ENCODE measurements around the gene WDR4. TPM values are rescaled to one million over a fixed set of nuclear protein-coding genes. Genes with fewer than 3 reads are reported as not detected.
"Not testable (repeated sequence)": the region's sequence is repeated elsewhere in the genome, so short reads cannot be mapped to it uniquely, and the experiment has no call there.

The WDR4 gene
- polyA plus RNA-seq, 2 of the 4 experiments (the other 2 are of a cell fraction), result 25.2 to 35.0 TPM

GRCh38 chr21:42807293-42807895 is 71.9 kb downstream of the WDR4 start:
- H3K4me2 ChIP-seq; CTCF ChIA-PET; H3K27ac ChIP-seq; POLR2A ChIA-PET; DNase-seq (ENCODE audit: low read depth in 1 of 2, low spot score in 1 of 2); H3K9me3 ChIP-seq; H3K4me1 ChIP-seq; FAIRE-seq; ATAC-seq; H3K4me3 ChIP-seq: not testable (repeated sequence)
- 72% methylated on average over 16 of the region's 16 CpGs for WGBS (ENCODE audit: missing lambda C conversion rate)

DNA sequence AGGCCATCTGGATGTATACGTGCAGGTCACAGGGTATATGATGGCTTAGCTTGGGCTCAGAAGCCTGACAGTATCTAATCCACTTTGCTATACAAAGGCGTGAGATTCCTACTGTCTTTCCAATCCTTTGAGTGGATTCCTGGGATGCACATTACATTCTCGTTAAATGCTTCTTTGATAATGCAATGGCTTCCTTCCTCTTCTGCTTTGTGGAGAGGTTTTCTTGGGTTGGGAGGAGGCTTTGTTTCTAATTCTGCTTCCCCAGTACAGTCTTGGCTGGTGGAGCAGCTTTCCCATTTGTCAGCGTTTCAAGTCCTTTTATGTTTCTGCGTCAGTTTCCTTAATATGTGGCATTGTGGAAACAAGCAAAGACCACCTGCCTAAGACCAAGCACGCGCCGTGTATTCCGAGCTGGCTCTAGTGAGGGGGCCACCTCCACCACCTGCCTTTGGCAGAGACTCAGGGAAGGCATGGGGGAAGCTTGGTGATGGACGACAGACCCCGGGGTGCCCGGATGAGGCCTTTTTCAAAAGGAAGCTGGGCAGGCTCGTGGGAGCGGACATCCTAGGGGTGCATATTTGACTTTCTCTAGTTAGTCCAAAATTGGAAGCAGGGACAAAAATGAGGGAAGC is 72.7 kb downstream of the WDR4 start:
- Histone ChIP-seq H3K9me3 (no peaks in the 10 kb centered on the region), H3K4me3 (no peak overlapping the region), H3K4me2 (no peak overlapping the region), H3K27ac (no peak overlapping the region), H3K4me1 (no peaks in the 10 kb centered on the region)
- DNase-seq (ENCODE audit: low read depth in 1 of 2, low spot score in 1 of 2) (no peak), FAIRE-seq (no peak), ATAC-seq (no peak)
- POLR2A ChIA-PET, result no interaction called here
- 70% methylated on average over 14 of the region's 14 CpGs for WGBS (ENCODE audit: missing lambda C conversion rate)
- TF ChIP-seq, protein P1, sequence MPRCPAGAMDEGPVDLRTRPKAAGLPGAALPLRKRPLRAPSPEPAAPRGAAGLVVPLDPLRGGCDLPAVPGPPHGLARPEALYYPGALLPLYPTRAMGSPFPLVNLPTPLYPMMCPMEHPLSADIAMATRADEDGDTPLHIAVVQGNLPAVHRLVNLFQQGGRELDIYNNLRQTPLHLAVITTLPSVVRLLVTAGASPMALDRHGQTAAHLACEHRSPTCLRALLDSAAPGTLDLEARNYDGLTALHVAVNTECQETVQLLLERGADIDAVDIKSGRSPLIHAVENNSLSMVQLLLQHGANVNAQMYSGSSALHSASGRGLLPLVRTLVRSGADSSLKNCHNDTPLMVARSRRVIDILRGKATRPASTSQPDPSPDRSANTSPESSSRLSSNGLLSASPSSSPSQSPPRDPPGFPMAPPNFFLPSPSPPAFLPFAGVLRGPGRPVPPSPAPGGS (IDR thresholded peaks at IDR 0.05), result no peak
- TF ChIP-seq ZNF302 (CRISPR knock-in tag; IDR thresholded peaks at IDR 0.05) (no peak), RNF2 (IDR thresholded peaks at IDR 0.05; ENCODE audit: borderline replicate concordance, low read depth) (no peak), ZC3H11A (IDR thresholded peaks at IDR 0.05) (no peak), POLR2AphosphoS2 (conservative IDR thresholded peaks at IDR 0.05; ENCODE audit: low read length) (no peak), BHLHE40 (IDR thresholded peaks at IDR 0.05; ENCODE audit: low read depth, low read length) (no peak), NPAS2 (CRISPR knock-in tag; IDR thresholded peaks at IDR 0.05; ENCODE audit: borderline replicate concordance) (no peak), CBX2 (IDR thresholded peaks at IDR 0.05; ENCODE audit: borderline replicate concordance, low read depth) (no peak), KDM5A (IDR thresholded peaks at IDR 0.05) (no peak), HOXB13 (CRISPR knock-in tag; IDR thresholded peaks at IDR 0.05; ENCODE audit: low read depth) (no peak), REST (IDR thresholded peaks at IDR 0.05) (no peak), SMC3 (IDR thresholded peaks at IDR 0.05) (no peak), KDM1A (IDR thresholded peaks at IDR 0.05; ENCODE audit: low read depth) (no peak), ZSCAN20 (CRISPR knock-in tag; IDR thresholded peaks at IDR 0.05) (no peak), MYC (IDR thresholded peaks at IDR 0.05; ENCODE audit: borderline replicate concordance, low read length) (no peak), POLR2A (IDR thresholded peaks at IDR 0.05; ENCODE audit: low read length) (no peak), CHD4 (IDR thresholded peaks at IDR 0.05; ENCODE audit: borderline replicate concordance) (no peak)
- TF ChIP-seq, protein P2, sequence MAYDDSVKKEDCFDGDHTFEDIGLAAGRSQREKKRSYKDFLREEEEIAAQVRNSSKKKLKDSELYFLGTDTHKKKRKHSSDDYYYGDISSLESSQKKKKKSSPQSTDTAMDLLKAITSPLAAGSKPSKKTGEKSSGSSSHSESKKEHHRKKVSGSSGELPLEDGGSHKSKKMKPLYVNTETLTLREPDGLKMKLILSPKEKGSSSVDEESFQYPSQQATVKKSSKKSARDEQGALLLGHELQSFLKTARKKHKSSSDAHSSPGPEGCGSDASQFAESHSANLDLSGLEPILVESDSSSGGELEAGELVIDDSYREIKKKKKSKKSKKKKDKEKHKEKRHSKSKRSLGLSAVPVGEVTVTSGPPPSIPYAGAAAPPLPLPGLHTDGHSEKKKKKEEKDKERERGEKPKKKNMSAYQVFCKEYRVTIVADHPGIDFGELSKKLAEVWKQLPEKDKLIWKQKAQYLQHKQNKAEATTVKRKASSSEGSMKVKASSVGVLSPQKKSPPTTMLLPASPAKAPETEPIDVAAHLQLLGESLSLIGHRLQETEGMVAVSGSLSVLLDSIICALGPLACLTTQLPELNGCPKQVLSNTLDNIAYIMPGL (CRISPR knock-in tag; IDR thresholded peaks at IDR 0.05; ENCODE audit: borderline replicate concordance), result no peak
- TF ChIP-seq, protein P3, sequence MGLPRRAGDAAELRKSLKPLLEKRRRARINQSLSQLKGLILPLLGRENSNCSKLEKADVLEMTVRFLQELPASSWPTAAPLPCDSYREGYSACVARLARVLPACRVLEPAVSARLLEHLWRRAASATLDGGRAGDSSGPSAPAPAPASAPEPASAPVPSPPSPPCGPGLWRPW (IDR thresholded peaks at IDR 0.05), result no peak
- CTCF ChIA-PET, result no interaction called here

DNA sequence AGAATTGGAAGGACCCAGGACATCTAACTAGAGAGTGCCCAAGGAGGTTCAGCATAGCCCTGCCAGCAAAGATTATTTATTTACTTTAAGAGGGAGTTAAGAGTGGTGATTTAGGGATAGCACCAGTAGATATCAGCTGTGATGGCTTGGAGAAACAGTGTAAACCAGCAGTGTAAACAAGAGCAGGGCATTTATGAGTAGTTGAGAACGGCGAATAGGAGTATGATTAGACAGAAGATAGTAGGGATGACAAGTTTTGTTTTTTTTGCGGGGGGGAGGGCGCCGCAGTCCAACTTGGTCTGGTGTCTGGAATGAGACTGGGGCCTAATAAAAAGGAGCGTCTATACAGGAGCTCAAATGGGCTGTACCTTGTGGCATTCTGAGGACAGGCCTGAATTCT is 77.7 kb downstream of the WDR4 start:
- H3K27ac ChIP-seq; POLR2A ChIA-PET; ATAC-seq; H3K4me1 ChIP-seq; H3K4me2 ChIP-seq; DNase-seq (ENCODE audit: low read depth in 1 of 2, low spot score in 1 of 2); H3K9me3 ChIP-seq; CTCF ChIA-PET; FAIRE-seq; H3K4me3 ChIP-seq: not testable (repeated sequence)
- 68% methylated on average over 6 of the region's 6 CpGs for WGBS (ENCODE audit: missing lambda C conversion rate)

All from A549 (cell line).